NCI-H128 (cell line): ENCODE results near the gene KATNIP.

Source experiments
- DNase-seq: peaks from one replicate; lab custom pipeline; 2025; ENCODE audit not compliant: unreplicated experiment; lab: John Stamatoyannopoulos, UW

Gene KATNIP

DNA sequence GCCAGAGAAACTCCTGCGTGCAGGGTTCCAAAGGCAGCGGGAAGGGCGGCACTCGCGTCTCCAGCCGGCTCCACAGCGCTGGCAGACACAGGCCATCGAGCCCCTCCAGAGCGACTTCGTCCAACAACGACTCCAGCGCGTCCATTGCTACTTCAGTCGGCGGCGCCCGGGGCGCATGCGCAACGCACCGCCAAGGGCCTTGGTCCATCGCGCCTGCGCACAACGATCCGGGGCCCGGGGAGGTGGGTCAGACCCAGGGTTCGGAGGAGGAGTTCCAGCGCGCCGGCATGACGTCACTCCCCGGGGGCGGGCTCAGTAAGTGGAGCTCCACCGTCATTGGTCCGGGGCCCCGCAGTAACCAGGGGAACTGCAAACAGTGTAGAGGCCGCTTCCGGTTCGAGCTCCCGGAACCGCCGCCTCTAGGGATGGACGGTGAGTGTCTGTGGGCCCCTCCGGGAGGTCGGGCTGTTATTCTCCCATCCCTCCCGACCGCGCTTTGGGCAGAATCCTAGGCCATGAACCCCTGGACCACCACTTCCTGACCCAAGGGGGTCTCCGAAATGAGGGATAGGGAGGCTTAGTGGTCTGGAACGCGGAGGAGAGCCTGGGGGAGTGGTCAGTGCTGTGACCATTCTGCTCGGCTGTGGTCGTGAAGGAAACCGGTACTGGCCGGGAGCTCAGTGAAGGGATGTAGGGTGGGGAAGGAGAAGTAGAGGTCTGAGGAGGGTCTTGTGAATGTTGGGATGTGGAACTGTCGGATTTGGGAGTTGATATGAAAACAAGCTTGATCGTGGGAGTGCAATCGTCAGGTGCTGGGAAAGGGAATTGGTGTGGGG lies at the start of gene KATNIP, which contains the start of gene GTF3C1:
TSS of gene KATNIP (plus strand) at position 399 of the 836 bp plus-strand sequence. CDS start at position 426, 27 bp downstream.
TSS of gene GTF3C1 (minus strand) at position 168 of the 836 bp plus-strand sequence. CDS start at position 145, 23 bp downstream.
- peak; percentile 87 for DNase-seq

DNA sequence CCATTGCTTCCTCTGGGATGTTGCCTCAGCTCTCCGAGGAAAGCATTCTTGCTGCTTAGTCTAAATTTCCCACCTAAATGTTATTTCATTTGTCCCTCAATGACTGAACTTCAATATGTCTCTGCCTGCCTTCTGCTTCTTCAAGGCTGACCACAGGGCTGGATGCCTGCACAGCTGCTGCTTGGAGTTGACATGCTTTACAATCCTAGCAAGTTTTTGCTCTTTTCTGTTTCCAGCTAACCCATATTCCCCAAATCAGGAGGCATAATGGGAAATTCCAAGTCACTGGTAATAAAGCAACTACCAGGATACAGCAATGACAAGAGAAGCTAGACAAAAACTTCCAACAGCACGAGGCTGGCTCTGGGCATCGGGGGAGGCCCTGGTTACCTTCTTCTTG lies 49.1 kb upstream of the KATNIP start:
- DNase-seq, result no peak

DNA sequence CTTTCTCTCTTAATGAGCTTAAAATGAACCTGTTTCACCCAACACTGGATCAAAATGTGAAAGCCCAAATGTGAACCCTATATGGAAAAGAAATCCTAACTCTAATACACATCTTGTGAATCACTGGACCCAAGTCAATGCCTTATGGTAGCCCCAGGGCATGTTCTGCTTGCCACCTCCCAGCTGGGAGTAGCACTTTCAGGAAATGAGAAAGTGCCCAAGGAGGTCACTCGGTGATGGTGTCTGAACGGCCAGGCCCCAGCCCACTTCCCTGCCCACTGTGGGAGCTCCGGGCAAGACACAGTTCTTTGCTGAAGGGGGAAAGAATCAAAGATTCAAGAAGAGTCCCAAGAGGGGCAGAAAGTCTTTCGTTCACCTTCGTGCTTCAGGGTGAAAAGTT lies 46.3 kb upstream of the KATNIP start:
- no peak for DNase-seq

DNA sequence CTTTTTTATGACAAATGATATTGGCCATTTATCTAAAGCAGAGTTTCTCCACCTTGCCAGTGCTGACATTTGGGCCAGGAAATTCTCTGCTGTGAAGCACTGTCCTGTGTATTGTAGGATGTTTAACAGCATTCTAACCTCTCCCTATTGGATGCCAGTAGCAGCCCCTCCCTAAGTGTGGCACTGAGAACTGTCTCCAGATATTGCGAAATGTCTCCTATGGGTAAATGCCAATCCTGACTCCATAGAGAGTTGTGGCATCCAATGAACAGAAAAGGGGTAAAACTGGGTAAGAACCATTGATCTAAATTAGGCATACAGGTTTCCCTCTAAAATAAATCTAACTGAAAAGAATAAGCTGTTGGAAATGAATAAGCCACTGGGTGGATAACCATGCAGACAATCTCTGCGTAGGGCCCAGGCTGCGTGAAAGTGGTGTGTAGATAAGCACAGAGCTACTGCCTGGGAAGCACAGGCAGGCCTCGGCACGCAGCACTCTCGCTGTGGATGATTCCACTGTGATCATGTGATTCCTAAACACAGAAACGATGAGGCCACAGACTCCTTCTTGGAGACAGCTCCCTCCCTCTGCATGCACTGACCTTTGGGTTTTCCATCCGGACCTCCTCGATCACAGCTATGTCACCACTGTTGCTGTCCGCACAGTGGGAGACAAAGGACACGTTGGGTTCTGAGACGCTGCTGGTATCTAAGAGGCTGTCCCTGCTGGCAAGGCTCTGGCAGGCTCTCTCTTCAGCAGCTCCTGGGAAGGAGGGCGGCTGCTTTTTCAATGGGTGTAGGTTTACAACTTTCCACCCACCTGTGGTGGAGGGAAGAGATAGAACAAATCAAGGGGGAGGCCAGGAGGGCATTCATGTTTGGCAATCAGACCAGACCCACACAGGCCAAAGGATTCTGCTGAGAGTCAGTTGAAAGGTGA lies 44.4 kb upstream of the KATNIP start:
- no peak for DNase-seq

DNA sequence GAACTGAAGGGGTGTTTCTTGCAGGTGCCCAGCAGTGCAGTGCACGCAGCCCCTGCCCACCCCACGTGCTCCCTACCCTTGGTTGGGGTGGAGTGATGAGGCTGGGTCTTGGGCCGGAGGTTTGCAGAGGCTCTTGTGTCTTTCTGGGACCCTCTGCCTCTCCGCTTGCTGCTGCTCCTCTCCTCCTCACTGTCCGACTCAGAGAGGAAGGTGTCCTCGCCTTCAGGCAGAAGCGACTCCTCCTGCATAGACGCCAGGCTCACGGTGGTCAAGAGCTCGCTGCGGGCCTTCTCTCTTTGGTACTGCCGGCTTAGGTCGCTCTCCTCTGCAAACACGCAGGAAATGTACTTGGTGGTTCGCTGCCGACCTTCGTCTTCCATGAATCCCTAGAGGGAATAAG lies 43.2 kb upstream of the KATNIP start:
- no peak for DNase-seq

DNA sequence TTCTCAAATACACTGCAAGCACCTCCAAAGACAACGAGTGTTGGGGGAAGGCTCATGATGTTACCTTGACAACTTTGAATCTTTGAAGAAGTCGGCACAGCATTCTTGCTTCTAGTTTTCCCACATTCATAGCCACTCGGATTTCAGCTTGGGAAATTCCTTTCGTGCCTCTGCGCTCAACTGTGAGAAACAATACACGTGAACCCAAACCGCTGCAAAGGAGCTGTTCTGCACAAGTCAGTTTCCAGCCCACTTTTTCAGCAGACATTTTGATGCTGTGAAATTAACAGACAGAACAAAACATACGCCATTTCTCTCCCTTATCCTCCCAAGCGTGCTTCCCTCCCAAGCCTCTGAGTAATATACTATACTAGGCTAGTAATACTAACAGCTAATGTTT lies 41.5 kb upstream of the KATNIP start:
- no peak for DNase-seq

DNA sequence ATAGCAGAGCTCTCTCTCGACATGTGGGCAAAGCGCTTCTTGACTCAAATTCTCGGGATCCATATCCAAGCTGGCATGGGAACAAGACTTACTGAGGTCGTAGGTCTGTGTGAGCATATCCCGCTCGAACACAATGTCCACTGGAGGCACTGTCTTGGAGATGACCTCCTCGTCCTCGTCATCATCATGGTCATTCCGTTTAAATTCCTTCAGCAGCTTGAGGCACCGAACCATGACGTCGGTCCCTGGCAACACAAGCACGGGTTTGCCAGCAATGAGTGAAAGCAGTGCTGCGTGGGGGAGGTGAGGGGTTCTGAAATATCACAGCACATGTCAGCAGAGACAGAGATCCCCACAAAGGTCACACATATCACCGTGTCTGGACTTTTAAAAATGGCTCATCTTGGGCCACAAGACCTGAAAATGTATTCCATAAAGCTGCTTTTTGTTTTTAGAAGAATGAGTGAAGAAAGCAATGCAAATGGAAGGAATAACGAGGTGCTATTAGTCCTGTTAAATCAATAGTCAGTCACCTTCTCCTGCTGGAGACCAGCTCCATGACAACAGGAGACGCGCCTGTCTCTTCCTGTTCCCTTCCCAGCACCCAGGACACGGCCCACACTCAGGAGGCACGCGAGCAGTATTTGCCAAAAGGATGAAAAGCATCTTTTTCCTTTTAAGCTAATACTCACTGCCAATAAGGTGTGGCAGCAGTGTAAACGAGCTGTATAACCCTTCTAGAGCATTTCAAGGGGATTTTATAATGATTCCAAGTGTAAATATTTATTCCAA lies 38.1 kb upstream of the KATNIP start:
- DNase-seq, result no peak

DNA sequence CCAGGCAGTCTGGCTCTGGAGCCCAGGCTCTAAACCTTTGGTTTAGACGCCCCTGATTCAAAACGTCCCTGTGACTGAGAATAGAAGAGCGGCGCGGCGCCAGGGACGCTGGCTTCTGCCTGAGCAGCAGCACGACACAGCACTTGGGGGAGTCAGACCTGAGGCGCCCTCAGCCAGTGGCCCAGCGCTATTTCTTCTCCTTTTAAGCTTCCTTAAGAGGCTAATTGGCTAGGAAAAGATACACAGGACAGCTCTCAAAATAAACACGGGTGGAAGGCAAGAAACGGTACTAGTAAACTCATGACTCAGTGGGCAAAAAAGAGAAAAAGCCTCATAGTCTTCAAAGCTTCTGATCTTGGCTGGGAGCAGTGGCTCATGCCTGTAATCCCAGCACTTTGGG lies 35.1 kb upstream of the KATNIP start:
- no peak for DNase-seq

DNA sequence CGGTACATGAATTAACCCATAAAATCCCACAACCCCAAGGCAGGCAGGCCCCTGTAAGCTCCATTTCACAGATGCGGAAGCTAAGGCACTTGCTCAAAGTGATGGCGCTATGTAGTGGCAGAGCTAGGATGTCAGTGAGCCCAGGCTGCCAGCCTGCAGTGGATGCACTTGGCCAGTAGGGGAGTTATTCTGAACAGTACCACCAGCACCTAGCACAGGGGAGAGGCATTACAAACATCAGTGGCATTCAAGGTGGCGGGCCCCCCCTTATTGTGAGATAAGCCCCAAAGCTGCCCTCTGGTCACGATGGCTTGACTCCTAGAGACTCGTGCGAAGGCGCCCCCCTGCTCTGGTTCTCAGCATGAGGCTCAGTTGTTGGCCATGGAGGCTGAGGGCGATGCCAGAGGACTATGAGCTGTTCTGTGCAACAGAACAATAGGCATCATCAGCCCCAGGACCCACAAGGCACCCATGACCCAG lies 34.0 kb upstream of the KATNIP start:
- DNase-seq, result no peak

DNA sequence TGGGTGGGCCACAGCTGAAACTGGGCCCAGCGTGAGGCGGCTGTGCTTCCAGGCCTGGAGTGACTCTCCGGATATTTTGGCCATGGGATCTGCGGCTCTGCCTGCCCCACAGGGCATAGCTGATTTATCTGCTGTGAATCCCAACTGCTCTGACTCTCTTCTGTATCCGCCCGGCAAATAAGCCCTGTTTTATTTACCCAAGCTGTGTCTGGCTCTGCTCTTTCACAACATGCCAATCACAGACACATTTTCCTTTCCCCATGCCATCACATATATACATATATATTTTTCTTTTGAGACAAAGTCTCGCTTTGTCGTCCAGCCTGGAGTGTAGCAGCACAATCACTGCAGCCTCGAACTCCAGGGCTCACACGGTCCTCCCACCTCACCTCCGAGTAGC lies 33.6 kb upstream of the KATNIP start:
- DNase-seq, result no peak

DNA sequence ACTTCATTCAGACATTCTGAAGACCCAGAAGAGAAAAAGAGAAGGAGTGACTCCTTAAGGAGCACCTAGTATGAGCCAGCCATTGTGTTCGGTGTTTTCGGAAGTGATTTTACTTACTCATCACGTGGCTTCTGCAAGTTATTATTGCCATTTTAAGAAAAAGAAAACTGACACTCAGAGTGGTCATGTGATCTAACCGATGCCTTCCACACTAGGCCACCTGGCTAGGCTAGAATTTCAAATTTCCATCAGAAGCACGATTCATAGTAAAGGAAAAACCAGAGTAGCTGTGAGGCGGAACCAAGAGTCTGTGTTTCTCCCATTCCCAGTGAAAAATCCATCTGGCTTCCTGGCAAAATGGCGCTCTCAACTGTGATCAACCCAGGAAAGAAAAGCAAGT lies 32.3 kb upstream of the KATNIP start:
- no peak for DNase-seq

DNA sequence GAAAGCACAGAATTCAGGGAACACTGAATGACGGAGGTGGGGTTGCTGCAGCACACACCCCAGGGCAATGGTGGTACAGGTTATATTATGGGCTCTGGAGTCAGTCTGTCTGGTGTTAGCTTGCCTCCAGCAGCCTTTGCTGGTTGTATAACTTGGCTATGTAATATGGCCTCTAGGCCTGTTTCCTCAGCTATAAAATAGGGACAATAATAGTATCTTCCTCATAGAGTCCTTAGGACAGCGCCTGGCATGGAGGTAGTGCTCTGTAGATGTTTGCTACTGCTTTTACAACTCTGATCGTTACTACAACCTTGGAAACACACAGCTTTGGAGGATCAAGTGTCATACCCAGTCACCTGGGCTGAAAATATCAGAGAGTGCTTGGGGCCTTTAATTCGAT lies 31.7 kb upstream of the KATNIP start:
- DNase-seq, result no peak

DNA sequence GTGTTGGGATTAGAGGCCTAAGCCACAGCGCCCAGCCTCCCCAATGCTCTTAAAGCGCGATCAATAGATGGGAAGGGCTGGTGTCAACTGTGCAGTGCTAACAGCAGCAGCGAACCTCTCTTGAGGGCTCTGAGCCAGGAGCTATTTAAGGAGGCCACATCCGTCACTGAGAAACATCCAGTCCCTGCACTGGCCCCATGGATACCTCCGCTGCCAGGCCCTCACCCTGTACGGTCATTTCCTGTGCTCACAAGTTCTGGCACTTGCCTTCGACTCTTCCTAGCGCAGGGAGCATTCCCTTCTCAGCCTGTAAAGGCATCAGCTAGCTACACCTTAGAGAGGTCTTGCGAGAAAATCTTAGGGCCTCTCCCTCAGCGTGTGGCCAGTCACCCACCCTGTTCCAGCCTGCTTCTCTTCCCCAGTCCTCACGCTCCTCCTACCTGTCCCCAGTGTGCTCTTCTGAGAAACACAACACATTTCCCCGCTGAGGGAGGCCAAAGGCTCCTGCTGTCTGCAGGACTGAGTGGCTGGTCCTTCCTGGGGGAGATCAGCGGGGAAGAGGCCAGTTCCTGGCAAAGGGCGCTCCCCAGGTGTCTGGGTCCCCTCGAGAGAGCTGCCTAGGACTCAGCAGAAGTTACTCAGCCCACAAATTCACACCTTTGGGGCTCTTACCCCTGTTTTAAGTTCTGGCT lies 28.8 kb upstream of the KATNIP start:
- DNase-seq, result no peak

DNA sequence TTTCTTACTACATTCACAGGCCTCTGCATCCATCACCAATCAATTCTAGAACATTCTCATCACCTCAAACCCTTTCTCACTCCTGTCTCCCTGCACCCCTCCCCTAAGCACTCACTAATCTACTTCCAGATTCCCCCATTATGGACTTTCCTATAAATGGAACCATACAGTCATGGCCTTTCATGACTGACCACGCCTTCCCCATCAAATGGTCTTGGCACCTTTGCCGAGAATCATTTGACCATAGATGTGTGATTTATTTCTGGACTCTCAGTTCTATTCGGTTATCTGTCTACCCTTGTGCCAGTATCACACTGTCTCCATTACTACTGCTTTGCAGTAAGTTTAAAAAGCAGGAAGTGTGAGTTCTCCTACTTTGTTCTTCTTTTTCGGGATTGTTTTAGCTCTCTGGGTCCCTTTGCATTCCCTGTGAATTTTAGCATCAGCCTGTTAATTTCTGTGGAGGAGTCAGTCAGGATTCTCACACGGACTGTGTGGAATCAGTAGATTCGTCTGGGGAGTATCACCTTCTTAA lies 27.7 kb upstream of the KATNIP start:
- no peak for DNase-seq

DNA sequence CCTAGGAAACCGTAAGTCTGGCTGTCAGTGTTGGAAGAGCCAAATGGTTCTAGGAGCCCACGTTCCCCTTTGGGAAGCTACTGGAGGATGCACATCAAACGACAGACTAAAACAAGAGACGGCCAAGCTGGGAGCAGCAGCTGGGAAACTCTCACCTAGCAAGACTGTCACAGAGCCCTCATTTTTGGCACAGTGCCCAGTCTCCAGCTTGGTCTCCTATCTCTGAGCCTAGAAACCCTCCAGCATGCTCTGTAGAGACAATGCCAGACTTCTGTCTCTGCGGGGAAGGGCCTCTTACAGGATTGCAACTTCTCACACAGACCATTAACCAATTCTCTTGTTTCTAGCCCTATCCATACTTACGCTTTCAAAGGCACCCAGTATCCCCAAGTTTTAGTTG lies 23.8 kb upstream of the KATNIP start:
- DNase-seq, result no peak

DNA sequence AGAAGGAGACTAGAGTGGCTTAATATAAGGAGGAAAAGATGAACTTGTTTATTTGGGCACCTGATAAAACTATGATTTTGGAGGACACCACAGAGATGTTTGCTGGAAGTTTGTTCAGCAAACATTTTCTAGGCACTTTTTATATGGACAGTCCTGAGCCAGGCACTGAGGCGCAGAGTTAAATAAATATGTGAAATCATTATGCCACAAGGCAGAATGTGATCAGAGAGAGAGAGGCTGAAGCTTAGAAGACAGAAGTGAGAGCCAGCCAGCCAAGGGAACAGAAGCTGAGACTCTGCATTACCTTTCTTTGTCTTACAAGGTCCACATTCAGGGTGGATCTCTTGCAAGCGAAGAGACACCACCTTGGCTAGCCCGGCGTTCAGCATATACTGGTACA lies 21.6 kb upstream of the KATNIP start:
- no peak for DNase-seq

DNA sequence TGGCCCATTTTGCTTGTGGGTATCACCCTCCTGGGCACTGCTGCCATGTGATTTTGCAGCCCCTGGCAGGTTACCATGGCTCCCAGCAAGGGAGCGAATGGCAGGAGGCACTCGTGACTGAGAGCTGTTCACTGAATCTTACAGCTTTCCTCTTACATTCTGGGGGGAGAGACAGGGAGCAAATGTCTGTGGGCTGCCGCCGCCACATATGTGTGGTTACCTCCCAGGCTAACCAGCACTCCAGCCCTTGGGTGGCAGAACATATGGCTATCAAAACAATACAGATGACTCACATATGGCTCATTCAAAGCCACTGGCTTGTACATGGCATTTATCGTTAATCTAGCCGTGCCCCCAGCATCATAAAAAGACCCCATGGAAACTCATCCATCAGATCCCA lies 20.0 kb upstream of the KATNIP start:
- no peak for DNase-seq

DNA sequence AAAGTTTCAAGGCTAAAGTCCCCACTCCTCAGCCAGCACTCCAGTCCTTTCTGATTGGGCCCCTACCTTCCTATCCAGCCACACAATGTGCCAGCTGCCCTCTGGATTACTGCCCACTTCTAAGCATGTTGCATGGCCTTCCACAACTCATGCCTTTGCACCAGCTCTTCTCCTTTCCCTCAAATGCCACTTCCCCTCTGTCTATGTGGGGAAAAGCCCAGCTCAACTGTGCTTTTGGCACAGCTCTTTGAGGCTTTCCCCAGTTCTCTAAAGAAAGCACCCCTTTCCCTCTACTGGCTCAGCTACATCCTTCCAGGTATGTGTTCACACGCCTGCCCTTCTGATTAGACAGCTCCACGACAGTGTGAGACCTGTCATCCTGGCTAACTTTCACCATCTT lies 18.8 kb upstream of the KATNIP start:
- no peak for DNase-seq

DNA sequence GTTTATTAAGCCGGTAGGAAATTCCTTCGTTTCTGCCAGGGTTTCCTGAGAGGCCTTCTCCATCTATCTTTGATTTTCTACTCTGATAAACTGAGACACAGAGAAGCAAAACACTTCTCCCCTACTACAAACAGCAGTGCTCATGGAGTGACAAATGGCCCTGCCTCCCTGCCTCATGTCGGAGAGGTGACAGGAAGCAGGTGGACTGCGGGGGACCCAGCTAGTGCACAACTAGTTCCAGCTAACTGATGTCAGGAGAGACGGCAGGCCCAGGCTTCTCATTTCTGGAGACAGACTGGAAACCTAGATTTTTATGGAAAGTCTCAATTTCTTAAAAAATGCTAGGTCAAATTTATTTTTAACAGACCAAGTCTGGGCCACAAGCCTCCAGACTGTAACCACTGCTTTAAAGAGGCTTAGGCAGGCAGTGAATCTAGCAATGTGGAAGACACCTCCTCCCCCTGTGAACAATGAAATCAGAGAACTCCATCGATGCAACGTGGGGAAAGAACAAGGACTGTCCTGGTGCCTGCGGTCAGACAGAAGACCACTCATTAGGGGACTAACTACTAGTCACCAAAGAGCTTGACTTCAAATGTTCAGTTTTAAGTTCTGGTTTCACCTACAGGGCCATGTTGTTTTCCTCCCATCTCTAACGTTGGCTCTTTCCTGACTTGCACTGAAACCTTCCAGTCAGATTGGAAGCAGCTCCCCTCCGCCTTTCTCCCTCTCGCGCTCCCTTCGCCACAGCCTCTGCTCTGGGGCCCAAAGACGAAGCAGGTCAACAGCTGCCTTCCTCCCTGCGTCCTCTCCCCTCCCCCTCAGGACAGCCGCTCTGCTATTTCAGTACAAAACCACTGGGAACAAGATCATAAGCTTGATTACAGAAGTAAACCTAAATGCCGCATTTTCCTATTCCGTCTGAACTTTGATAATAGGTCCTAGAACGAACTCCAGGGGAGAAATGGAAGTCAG lies 17.8 kb upstream of the KATNIP start:
- no peak for DNase-seq
